ENCODE results near the gene CLEC2A.
"Not testable (repeated sequence)": the region's sequence is repeated elsewhere in the genome, so short reads cannot be mapped to it uniquely, and the experiment has no call there.

Gene CLEC2A

DNA sequence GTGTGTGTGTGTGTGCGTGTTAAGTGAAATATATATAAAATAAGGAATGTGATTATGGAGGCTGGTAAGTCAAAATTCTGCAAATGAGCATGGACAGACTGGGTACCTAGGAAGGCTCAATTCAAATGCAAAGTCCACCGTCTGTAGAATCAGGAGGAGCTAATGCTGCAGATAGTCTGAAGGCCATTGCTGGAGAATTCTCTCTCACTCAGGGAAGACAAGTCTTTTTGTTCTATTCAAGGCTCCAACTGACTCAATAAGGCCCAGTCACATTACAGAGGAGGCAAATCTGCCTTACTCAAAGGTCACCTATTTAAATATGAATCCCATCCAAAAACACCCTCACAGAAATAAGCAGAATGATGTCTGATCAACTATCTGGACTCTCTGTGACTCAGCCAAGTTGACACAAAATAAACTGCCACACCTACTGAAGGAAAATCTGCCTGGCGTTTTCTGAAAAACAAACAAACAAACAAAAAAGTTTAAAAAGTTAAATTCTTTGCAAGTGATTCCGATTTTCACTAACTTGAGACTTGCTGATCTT is 51.6 kb downstream of the CLEC2A start:
- no peak overlapping the region for H3K27ac Mint-ChIP-seq
- no peaks in the 10 kb centered on the region for H3K9me3 Mint-ChIP-seq
- ATAC-seq: no peak
- no peak overlapping the region for H3K4me3 Mint-ChIP-seq
- DNase-seq (ENCODE audit: low spot score in 2 of 2): no peak
- H3K4me1 Mint-ChIP-seq: no peaks in the 10 kb centered on the region
- no peaks in the 10 kb centered on the region for H3K36me3 Mint-ChIP-seq

DNA sequence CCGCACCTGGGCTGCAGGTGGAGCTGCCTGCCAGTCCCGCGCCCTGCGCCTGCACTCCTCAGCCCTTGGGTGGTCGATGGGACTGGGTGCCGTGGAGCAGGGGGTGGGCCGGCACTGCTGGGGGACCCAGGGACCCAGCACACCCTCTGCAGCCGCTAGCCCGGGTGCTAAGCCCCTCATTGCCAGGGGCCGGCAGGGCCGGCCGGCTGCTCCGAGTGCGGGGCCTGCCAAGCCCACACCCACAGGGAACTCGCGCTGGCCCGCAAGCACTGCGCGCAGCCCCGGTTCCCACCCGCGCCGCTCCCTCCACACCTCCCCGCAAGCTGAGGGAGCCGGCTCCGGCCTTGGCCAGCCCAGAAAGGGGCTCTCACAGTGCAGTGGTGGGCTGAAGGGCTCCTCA is 56.0 kb downstream of the CLEC2A start:
- not testable (repeated sequence) for H3K9me3 Mint-ChIP-seq; H3K4me3 Mint-ChIP-seq; DNase-seq (ENCODE audit: low spot score in 2 of 2); H3K27ac Mint-ChIP-seq; ATAC-seq; H3K4me1 Mint-ChIP-seq; H3K36me3 Mint-ChIP-seq

- Mint-ChIP-seq H3K4me3 (no peak overlapping the region), H3K36me3 (peaks cover 21% of the 10 kb centered on the region), H3K27ac (peak overlapping the region; percentile 52), H3K4me1 (peaks cover 14% of the 10 kb centered on the region), H3K9me3 (no peaks in the 10 kb centered on the region)
- no peak for ATAC-seq
- no peak for DNase-seq (ENCODE audit: low spot score in 2 of 2)
Observed at GRCh38 chr12:9872742-9873141, 59.4 kb downstream of the CLEC2A start.

DNA sequence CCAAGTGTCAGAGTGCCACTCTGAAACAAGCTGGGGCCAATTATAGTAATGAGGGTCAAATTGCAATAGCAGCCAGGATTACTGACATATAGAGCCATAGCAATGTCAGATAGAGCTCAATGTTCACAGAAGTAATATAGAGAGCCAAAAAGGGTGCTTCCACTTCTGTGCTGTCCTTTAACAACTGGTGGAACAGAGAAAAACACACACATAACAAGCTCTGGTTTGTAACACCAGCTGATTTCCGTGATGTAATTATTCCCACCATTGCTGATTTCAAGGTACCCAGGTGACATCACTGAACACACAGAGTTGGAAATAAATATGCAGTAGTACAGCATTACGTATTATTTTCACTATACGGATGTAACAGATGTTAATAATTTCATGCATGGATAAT is 60.0 kb downstream of the CLEC2A start:
- no peak overlapping the region for H3K27ac Mint-ChIP-seq
- ATAC-seq (peak; percentile 24), DNase-seq (ENCODE audit: low spot score in 2 of 2) (no peak)
- H3K9me3 Mint-ChIP-seq: no peaks in the 10 kb centered on the region
- H3K36me3 Mint-ChIP-seq: peaks cover 27% of the 10 kb centered on the region
- no peak overlapping the region for H3K4me3 Mint-ChIP-seq
- peaks cover 14% of the 10 kb centered on the region for H3K4me1 Mint-ChIP-seq

DNA sequence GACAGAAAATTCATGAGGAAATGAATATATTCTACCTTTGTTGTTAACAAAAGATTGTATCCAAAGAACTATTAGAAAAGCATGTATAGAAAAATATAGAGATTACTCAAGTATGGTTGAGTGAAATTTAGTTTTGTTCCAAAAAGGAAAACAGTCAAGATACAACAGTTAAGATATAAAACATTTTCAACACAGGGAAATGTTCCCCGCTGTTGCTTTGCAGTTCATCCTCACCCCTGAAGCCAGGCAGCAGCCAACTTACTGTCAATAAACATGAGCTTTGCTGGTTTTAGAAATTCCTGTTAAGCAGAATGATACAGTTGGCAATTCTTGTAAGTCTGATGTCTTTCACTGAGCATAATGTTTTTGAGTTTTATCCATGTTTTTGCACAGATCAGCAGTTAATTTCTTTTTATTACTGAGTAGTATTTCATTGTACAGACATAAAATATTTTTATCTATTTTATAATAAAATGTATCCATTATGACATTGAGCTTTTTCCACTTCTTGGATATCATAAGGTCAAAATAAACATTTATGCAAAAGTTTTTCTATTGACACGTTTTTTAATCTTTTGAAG is 61.8 kb downstream of the CLEC2A start:
- H3K4me1 Mint-ChIP-seq: peaks cover 14% of the 10 kb centered on the region
- H3K9me3 Mint-ChIP-seq: no peaks in the 10 kb centered on the region
- DNase-seq (ENCODE audit: low spot score in 2 of 2) (no peak), ATAC-seq (no peak)
- H3K4me3 Mint-ChIP-seq: peak overlapping the region; percentile 81
- peaks cover 44% of the 10 kb centered on the region for H3K36me3 Mint-ChIP-seq
- peak overlapping the region; percentile 98 for H3K27ac Mint-ChIP-seq

- H3K4me3 Mint-ChIP-seq: peak within 1 kb of the TSS; percentile 81
- H3K36me3 Mint-ChIP-seq: peaks cover 53% of the 10 kb centered on the region
- ATAC-seq (peak; percentile 90), DNase-seq (ENCODE audit: low spot score in 2 of 2) (no peak)
- H3K27ac Mint-ChIP-seq: peak within 1 kb of the TSS; percentile 98
- no peaks in the 10 kb centered on the region for H3K9me3 Mint-ChIP-seq
- peaks cover 15% of the 10 kb centered on the region for H3K4me1 Mint-ChIP-seq
Observed at GRCh38 chr12:9869307-9870161, 62.6 kb downstream of the CLEC2A start, which contains the start of gene CLEC2B. TSS of gene CLEC2B (minus strand) at chr12:9869354.

DNA sequence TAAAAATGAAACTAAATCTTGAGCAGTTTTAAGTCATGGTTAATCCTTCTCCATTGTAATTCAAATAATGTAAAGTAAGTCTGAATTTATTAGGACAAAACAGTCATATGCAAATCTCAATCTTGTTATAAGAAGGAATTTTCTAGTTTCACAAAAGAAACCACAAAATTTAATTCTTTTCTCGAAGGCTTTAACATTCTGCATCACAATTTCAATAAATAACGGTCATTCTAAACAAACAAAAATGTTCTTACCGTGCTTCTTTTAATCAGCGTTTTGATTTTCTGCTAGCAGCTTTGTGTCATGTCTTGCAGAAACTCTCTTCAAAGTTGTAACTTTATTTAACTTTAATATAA is 63.2 kb downstream of the CLEC2A start:
- Mint-ChIP-seq H3K36me3 (peaks cover 59% of the 10 kb centered on the region), H3K4me1 (peaks cover 21% of the 10 kb centered on the region), H3K4me3 (peak overlapping the region; percentile 81), H3K9me3 (no peaks in the 10 kb centered on the region), H3K27ac (peak overlapping the region; percentile 98)
- no peak for ATAC-seq
- DNase-seq (ENCODE audit: low spot score in 2 of 2): no peak

- Mint-ChIP-seq H3K4me3 (peak overlapping the region; percentile 81), H3K36me3 (peaks cover 65% of the 10 kb centered on the region), H3K4me1 (peaks cover 27% of the 10 kb centered on the region), H3K9me3 (peaks cover 4% of the 10 kb centered on the region), H3K27ac (peak overlapping the region; percentile 98)
- DNase-seq (ENCODE audit: low spot score in 2 of 2): no peak
- ATAC-seq: no peak
Observed at GRCh38 chr12:9868311-9868801, 63.8 kb downstream of the CLEC2A start.

- ATAC-seq (no peak), DNase-seq (ENCODE audit: low spot score in 2 of 2) (no peak)
- Mint-ChIP-seq H3K4me3 (peak overlapping the region; percentile 81), H3K4me1 (peaks cover 35% of the 10 kb centered on the region), H3K36me3 (peaks cover 73% of the 10 kb centered on the region), H3K9me3 (peaks cover 7% of the 10 kb centered on the region), H3K27ac (peak overlapping the region; percentile 98)
Observed at GRCh38 chr12:9867531-9867930, 64.6 kb downstream of the CLEC2A start.

DNA sequence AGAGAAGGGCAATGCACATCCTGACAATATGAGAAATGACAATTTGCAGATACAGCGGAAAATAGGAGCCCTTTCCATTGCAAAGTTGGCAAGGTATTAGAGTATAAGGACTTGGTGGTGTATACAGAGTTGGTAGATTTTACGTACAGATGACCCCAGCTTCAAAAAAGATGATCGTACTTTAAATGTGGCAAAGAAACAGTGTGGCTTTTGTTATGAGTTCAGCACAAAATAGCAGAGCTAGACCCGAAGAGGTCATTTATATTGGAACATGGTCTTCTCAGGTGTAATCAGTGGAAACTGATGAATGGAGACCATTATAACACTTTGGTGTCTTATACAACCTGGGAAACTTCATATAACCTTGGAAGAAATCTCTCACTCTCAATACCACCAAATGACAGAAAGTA is 65.3 kb downstream of the CLEC2A start:
- DNase-seq (ENCODE audit: low spot score in 2 of 2) (no peak), ATAC-seq (no peak)
- H3K4me1 Mint-ChIP-seq: peaks cover 34% of the 10 kb centered on the region
- peaks cover 7% of the 10 kb centered on the region for H3K9me3 Mint-ChIP-seq
- peak overlapping the region; percentile 81 for H3K4me3 Mint-ChIP-seq
- peak overlapping the region; percentile 98 for H3K27ac Mint-ChIP-seq
- H3K36me3 Mint-ChIP-seq: peaks cover 79% of the 10 kb centered on the region

DNA sequence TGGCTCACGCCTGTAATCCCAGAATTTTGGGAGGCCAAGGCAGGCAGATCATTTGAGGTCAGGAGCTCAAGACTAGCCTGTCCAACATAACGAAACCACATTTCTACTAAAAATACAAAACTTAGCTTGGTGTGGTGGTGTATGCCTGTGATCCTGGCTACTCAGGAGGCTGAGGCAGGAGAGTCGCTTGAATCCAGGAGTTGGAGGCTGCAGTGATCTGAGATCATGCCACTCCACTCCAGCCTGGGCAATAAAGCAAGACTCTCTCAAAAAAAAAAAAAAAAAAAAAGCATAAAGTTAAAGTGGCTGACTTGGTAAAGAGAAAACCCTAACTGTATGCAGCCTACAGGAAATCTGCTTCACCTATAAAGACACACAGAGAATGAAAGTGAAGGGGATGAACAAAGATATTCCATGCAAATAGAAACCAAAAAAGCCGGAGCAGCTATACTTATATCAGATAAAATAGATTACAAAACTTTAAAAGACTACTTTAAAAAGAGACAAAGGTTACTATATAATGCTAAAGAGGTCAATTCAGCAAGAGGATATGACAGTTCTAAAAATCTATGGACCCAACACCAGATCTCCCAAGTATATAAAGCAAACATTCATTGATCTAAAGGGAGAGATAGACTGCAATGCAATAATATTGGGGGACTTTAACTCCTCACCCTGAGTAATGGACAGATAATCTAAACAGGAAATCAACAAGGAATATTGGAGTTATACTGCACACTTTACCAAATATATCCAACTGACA is 67.1 kb downstream of the CLEC2A start:
- DNase-seq (ENCODE audit: low spot score in 2 of 2): no peak
- Mint-ChIP-seq H3K36me3 (peaks cover 91% of the 10 kb centered on the region), H3K27ac (peak overlapping the region; percentile 98), H3K9me3 (peaks cover 7% of the 10 kb centered on the region), H3K4me1 (peaks cover 37% of the 10 kb centered on the region), H3K4me3 (peak overlapping the region; percentile 81)
- ATAC-seq: peak; percentile 37
